Sigmoid colon (tissue), 4 donors: ENCODE results near the gene SNRPF.

Experiments
- EP300 ChIP-seq, 4 donors: sonication (generic); formaldehyde crosslinking; IDR thresholded peaks; one replicate each; pipeline ENCODE4 v1.6.1; 2017; ENCODE audit warnings: antibody characterized with exemption in 4 of 4
- POLR2A ChIP-seq, 2 donors: fragments of 450-650 bp; IDR thresholded peaks; one replicate each; pipeline ENCODE4 v1.6.1; 2016; ENCODE audit warnings: antibody characterized with exemption in 2 of 2, mild to moderate bottlenecking in 2 of 2, moderate library complexity in 2 of 2
- POLR2AphosphoS5 ChIP-seq, 4 donors: sonication (generic); formaldehyde crosslinking; IDR thresholded peaks; one replicate each; pipeline ENCODE4 v1.6.1; 2017; ENCODE audit warnings: antibody characterized with exemption in 4 of 4
- TF ChIP-seq, protein P1 (sequence below), 4 experiments: fragments of 450-650 bp in 3 of 4; fragments of 200-600 bp in 1 of 4; IDR thresholded peaks; one replicate each; pipeline ENCODE4 v1.5.1; 2016 to 2019; ENCODE audit warnings: antibody characterized with exemption in 4 of 4, mild to moderate bottlenecking in 3 of 4, moderate library complexity in 2 of 4

DNA sequence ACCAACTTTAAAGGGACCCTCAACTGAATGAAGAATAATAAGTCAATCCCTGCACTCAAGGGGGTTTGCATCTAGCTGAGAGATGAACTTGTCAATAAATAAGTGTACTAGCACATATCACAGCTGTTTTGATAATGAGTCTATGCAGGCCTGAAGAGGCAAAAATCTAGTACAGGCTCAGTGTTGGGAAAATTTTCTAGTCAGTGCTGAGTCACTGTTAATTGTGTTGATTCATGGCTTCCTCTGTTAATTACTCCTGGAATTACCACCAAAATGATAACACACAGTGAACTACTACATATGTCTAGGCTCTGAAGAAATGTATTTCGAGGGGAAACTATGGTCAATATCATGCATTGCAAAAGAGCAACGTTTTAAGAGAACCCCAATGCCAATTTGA lies 18.9 kb downstream of the SNRPF start:
- TF ChIP-seq, protein P1, sequence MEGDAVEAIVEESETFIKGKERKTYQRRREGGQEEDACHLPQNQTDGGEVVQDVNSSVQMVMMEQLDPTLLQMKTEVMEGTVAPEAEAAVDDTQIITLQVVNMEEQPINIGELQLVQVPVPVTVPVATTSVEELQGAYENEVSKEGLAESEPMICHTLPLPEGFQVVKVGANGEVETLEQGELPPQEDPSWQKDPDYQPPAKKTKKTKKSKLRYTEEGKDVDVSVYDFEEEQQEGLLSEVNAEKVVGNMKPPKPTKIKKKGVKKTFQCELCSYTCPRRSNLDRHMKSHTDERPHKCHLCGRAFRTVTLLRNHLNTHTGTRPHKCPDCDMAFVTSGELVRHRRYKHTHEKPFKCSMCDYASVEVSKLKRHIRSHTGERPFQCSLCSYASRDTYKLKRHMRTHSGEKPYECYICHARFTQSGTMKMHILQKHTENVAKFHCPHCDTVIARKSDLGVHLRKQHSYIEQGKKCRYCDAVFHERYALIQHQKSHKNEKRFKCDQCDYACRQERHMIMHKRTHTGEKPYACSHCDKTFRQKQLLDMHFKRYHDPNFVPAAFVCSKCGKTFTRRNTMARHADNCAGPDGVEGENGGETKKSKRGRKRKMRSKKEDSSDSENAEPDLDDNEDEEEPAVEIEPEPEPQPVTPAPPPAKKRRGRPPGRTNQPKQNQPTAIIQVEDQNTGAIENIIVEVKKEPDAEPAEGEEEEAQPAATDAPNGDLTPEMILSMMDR (IDR thresholded peaks at IDR 0.05), result no peak
- TF ChIP-seq EP300 (IDR thresholded peaks at IDR 0.05), result no peak
- TF ChIP-seq POLR2A (IDR thresholded peaks at IDR 0.05), result no peak
- no peak for TF ChIP-seq POLR2AphosphoS5 (IDR thresholded peaks at IDR 0.05)
